GM12864 (cell line): ENCODE data around the gene BIRC6.

Experiments used
- DNase-seq: peaks from one replicate; pipeline ENCODE4 v3.0.0-alpha.2; 2011; ENCODE audit warnings: low read depth
- H3K4me3 ChIP-seq: 2 replicates; pipeline ENCODE4 v1.5.1; 2011; ENCODE audit warnings: mild to moderate bottlenecking, low read depth, low read length, control low read depth
- CTCF ChIP-seq: IDR thresholded peaks from 2 replicates; pipeline ENCODE4 v1.5.1; 2011; ENCODE audit warnings: low read depth, mild to moderate bottlenecking, moderate library complexity, low read length, control low read depth, inconsistent platforms; ENCODE audit errors: missing control alignments

Gene BIRC6

GRCh38 chr2:32485399-32485798 is 128.6 kb downstream of the BIRC6 start:
- no peak for TF ChIP-seq CTCF
- H3K4me3 ChIP-seq, result no peak overlapping the region
- no peak for DNase-seq

GRCh38 chr2:32489061-32489460 is 132.2 kb downstream of the BIRC6 start:
- TF ChIP-seq CTCF, result no peak

GRCh38 chr2:32491346-32491745 is 134.5 kb downstream of the BIRC6 start:
- no peak overlapping the region for H3K4me3 ChIP-seq
- DNase-seq, result no peak
- TF ChIP-seq CTCF, result no peak

More at GRCh38 chr2:32489061-32489460, 132.2 kb downstream of the BIRC6 start:
- no peak for DNase-seq
- H3K4me3 ChIP-seq, result no peak overlapping the region

GRCh38 chr2:32495139-32495538 is 138.3 kb downstream of the BIRC6 start:
- no peak for DNase-seq
- TF ChIP-seq CTCF, result no peak

GRCh38 chr2:32496662-32497061 is 139.8 kb downstream of the BIRC6 start:
- H3K4me3 ChIP-seq, result no peak overlapping the region
- DNase-seq, result no peak
- TF ChIP-seq CTCF, result no peak

More at GRCh38 chr2:32495139-32495538, 138.3 kb downstream of the BIRC6 start:
- H3K4me3 ChIP-seq, result no peak overlapping the region

- TF ChIP-seq CTCF, result no peak
- no peak overlapping the region for H3K4me3 ChIP-seq
- no peak for DNase-seq
Measured at GRCh38 chr2:32498306-32498705, 141.5 kb downstream of the BIRC6 start.

GRCh38 chr2:32502941-32503340 is 146.1 kb downstream of the BIRC6 start:
- no peak for TF ChIP-seq CTCF
- DNase-seq, result no peak
- H3K4me3 ChIP-seq, result no peak overlapping the region
